HepG2 (cell line): ENCODE data around the gene MARCHF9. TPM values are rescaled to one million over a fixed set of nuclear protein-coding genes. Genes with fewer than 3 reads are reported as not detected.
A peak's percentile ranks its signal among the peaks of the same experiment; 100 is the strongest.

Experiments used
- AGO2 ChIP-seq: fragments of 200-400 bp; formaldehyde crosslinking; optimal IDR thresholded peaks from 2 replicates; pipeline ENCODE3; 2017; ENCODE audit warnings: mild to moderate bottlenecking, low read depth, low read length, moderate library complexity
- GPN1 ChIP-seq: sonication (generic); formaldehyde crosslinking; IDR thresholded peaks from 2 replicates; pipeline ENCODE4 v1.5.1; 2020; ENCODE audit warnings: missing genetic modification reagents, borderline replicate concordance
- GTF3A ChIP-seq: sonication (generic); formaldehyde crosslinking; conservative IDR thresholded peaks from 2 replicates; pipeline ENCODE4 v1.4.0; 2020; ENCODE audit warnings: mild to moderate bottlenecking, missing genetic modification reagents
- HOXA5 ChIP-seq: sonication (generic); formaldehyde crosslinking; IDR thresholded peaks from 2 replicates; pipeline ENCODE4 v1.4.0; 2020; ENCODE audit warnings: missing genetic modification reagents
- HOXA7 ChIP-seq: sonication (generic); formaldehyde crosslinking; IDR thresholded peaks from 2 replicates; pipeline ENCODE4 v1.8.1; 2022; ENCODE audit warnings: mild to moderate bottlenecking, missing genetic modification reagents, moderate library complexity
- HOXD1 ChIP-seq: sonication (generic); formaldehyde crosslinking; IDR thresholded peaks from 2 replicates; pipeline ENCODE4 v1.5.0; 2020; ENCODE audit warnings: missing genetic modification reagents
- JUNB ChIP-seq: sonication (generic); formaldehyde crosslinking; IDR thresholded peaks from 2 replicates; pipeline ENCODE4 v1.8.0; 2022; ENCODE audit warnings: missing genetic modification reagents, mild to moderate bottlenecking, borderline replicate concordance
- NCOR1 ChIP-seq: fragments of 200-600 bp; sonication (generic); IDR thresholded peaks from 2 replicates; pipeline ENCODE4 v1.7.0; 2017; ENCODE audit warnings: antibody characterized with exemption, low read length, borderline replicate concordance
- PAF1 ChIP-seq: IDR thresholded peaks from 2 replicates; pipeline ENCODE4 v1.6.1; 2016; ENCODE audit warnings: missing genetic modification reagents, missing compliant biosample characterization
- PBX3 ChIP-seq: sonication (generic); formaldehyde crosslinking; IDR thresholded peaks from 2 replicates; pipeline ENCODE4 v1.8.1; 2023; ENCODE audit warnings: missing genetic modification reagents, inconsistent platforms, borderline replicate concordance
- SMARCE1 ChIP-seq: fragments of 450-650 bp; IDR thresholded peaks from 2 replicates; pipeline ENCODE4 v1.6.1; 2017; ENCODE audit warnings: borderline replicate concordance
- SNAPC5 ChIP-seq: sonication (generic); formaldehyde crosslinking; IDR thresholded peaks from 2 replicates; pipeline ENCODE4 v1.8.1; 2023; ENCODE audit warnings: mild to moderate bottlenecking, missing genetic modification reagents, borderline replicate concordance
- TFDP2 ChIP-seq: sonication (generic); formaldehyde crosslinking; IDR thresholded peaks from 2 replicates; pipeline ENCODE4 v1.4.0; 2020; ENCODE audit warnings: missing genetic modification reagents
- TOE1 ChIP-seq: sonication (generic); formaldehyde crosslinking; IDR thresholded peaks from 2 replicates; pipeline ENCODE4 v1.4.0; 2020; ENCODE audit warnings: mild to moderate bottlenecking, missing genetic modification reagents
- TP53 ChIP-seq: sonication (generic); formaldehyde crosslinking; conservative IDR thresholded peaks from 2 replicates; pipeline ENCODE4 v1.4.0; 2020; ENCODE audit warnings: missing genetic modification reagents
- YY1 ChIP-seq: IDR thresholded peaks from 2 replicates; pipeline ENCODE4 v1.6.1; 2011; ENCODE audit warnings: low read length, low read depth, moderate library complexity, mild to moderate bottlenecking; ENCODE audit not compliant: insufficient read depth, insufficient replicate concordance
- ZBTB20 ChIP-seq: sonication (generic); formaldehyde crosslinking; IDR thresholded peaks from 2 replicates; pipeline ENCODE4 v1.8.1; 2023; ENCODE audit warnings: missing genetic modification reagents, low read depth, mild to moderate bottlenecking, borderline replicate concordance
- ZFY ChIP-seq: sonication (generic); formaldehyde crosslinking; IDR thresholded peaks from 2 replicates; pipeline ENCODE4 v1.4.0; 2020; ENCODE audit warnings: missing genetic modification reagents
- ZHX1 ChIP-seq: sonication (generic); formaldehyde crosslinking; IDR thresholded peaks from 2 replicates; pipeline ENCODE4 v1.8.1; 2022; ENCODE audit warnings: low read depth, mild to moderate bottlenecking, missing genetic modification reagents
- ZNF136 ChIP-seq: sonication (generic); formaldehyde crosslinking; IDR thresholded peaks from 2 replicates; pipeline ENCODE4 v1.8.1; 2022; ENCODE audit warnings: low read depth, mild to moderate bottlenecking, moderate library complexity, missing genetic modification reagents
- ZNF230 ChIP-seq: sonication (generic); formaldehyde crosslinking; IDR thresholded peaks from 2 replicates; pipeline ENCODE4 v1.4.0; 2020; ENCODE audit warnings: mild to moderate bottlenecking, missing genetic modification reagents
- ZNF253 ChIP-seq: sonication (generic); formaldehyde crosslinking; IDR thresholded peaks from 2 replicates; pipeline ENCODE4 v1.8.0; 2022; ENCODE audit warnings: mild to moderate bottlenecking, missing genetic modification reagents, borderline replicate concordance
- ZNF282 ChIP-seq: fragments of 450-650 bp; IDR thresholded peaks from 2 replicates; pipeline ENCODE4 v1.6.1; 2018; ENCODE audit not compliant: partially characterized antibody
- ZNF460 ChIP-seq: sonication (generic); formaldehyde crosslinking; IDR thresholded peaks from 2 replicates; pipeline ENCODE4 v1.5.1; 2020; ENCODE audit warnings: missing genetic modification reagents, mild to moderate bottlenecking, borderline replicate concordance
- ZNF577 ChIP-seq: sonication (generic); formaldehyde crosslinking; IDR thresholded peaks from 2 replicates; pipeline ENCODE4 v1.4.0; 2020; ENCODE audit warnings: mild to moderate bottlenecking, low read depth, missing genetic modification reagents, borderline replicate concordance
- ZNF737 ChIP-seq: sonication (generic); formaldehyde crosslinking; IDR thresholded peaks from 2 replicates; pipeline ENCODE4 v1.5.0; 2020; ENCODE audit warnings: missing genetic modification reagents, mild to moderate bottlenecking, borderline replicate concordance
- polyA plus RNA-seq, 8 experiments: library from polyadenylated mRNA; depleted of rRNA in 3 of 8; stranded (reverse) in 7 of 8; unstranded in 1 of 8; fragments of >200 nt; fragmentation: Illumina TruSeq in 4 of 8; extraction: Trizol in 4 of 8; gene quantifications; 2 replicates each; pipeline versions ENCODE4 v1.2.1 to v1.2.3, GENCODE V29; 2011 to 2016; ENCODE audit warnings: low read depth in 4 of 8, missing spikeins in 1 of 8, mixed read lengths in 1 of 8; ENCODE audit not compliant: insufficient read depth in 1 of 8
- total RNA-seq, 5 experiments: library from RNA; depleted of rRNA; stranded (reverse); fragments of >200 nt; fragmentation: Illumina TruSeq; extraction: Trizol; gene quantifications; 2 replicates each; pipeline ENCODE4 v1.2.3, GENCODE V29; 2016; ENCODE audit warnings: low read depth in 1 of 5

MARCHF9 gene
- total and polyA plus RNA-seq, 2 of the 13 experiments (the other 11 are each of a cell fraction or from before 2014, with no cell fraction given): 5.7 to 9.6 TPM

GRCh38 chr12:57726151-57726883 is 28.6 kb upstream of the MARCHF9 start (continued):
- 0 out of 2 replicates have a peak, but pooled peaks have one; percentile 57 for TF ChIP-seq GTF3A (CRISPR knock-in tag)
- TF ChIP-seq JUNB (CRISPR knock-in tag): no peak
- TF ChIP-seq AGO2: peak; percentile 33
- no peak for TF ChIP-seq ZNF253
- TF ChIP-seq HOXA5: no peak
- no peak for TF ChIP-seq ZNF737 (CRISPR knock-in tag)
- TF ChIP-seq GPN1 (CRISPR knock-in tag): no peak
- TF ChIP-seq TOE1 (CRISPR knock-in tag): no peak
- no peak for TF ChIP-seq ZHX1 (CRISPR knock-in tag)
- TF ChIP-seq TP53: no peak
- no peak; the same call in 1 of the 2 replicates for TF ChIP-seq ZBTB20
- no peak for TF ChIP-seq ZNF577 (CRISPR knock-in tag)
- TF ChIP-seq ZNF230 (CRISPR knock-in tag): no peak
- TF ChIP-seq ZNF136: no peak
- no peak for TF ChIP-seq PAF1
- TF ChIP-seq YY1: no peak
- TF ChIP-seq ZNF282: no peak
- no peak for TF ChIP-seq PBX3 (CRISPR knock-in tag)
- no peak for TF ChIP-seq ZNF460 (CRISPR knock-in tag)
- TF ChIP-seq ZFY (CRISPR knock-in tag): peak; percentile 48; the same call in 1 of the 2 replicates
- TF ChIP-seq NCOR1: no peak
- TF ChIP-seq SMARCE1: no peak
- TF ChIP-seq TFDP2 (CRISPR knock-in tag): 0 out of 2 replicates have a peak, but pooled peaks have one; percentile 33
- TF ChIP-seq HOXA7 (CRISPR knock-in tag): no peak
- no peak for TF ChIP-seq SNAPC5 (CRISPR knock-in tag)
- TF ChIP-seq HOXD1: 0 out of 2 replicates have a peak, but pooled peaks have one; percentile 17
